ELR (cell line): ENCODE data around the gene LARGE1.

Experiments used
- DNase-seq: peaks from one replicate; pipeline ENCODE4 v3.0.0-alpha.2; 2015; ENCODE audit warnings: low read depth

LARGE1 gene

DNA sequence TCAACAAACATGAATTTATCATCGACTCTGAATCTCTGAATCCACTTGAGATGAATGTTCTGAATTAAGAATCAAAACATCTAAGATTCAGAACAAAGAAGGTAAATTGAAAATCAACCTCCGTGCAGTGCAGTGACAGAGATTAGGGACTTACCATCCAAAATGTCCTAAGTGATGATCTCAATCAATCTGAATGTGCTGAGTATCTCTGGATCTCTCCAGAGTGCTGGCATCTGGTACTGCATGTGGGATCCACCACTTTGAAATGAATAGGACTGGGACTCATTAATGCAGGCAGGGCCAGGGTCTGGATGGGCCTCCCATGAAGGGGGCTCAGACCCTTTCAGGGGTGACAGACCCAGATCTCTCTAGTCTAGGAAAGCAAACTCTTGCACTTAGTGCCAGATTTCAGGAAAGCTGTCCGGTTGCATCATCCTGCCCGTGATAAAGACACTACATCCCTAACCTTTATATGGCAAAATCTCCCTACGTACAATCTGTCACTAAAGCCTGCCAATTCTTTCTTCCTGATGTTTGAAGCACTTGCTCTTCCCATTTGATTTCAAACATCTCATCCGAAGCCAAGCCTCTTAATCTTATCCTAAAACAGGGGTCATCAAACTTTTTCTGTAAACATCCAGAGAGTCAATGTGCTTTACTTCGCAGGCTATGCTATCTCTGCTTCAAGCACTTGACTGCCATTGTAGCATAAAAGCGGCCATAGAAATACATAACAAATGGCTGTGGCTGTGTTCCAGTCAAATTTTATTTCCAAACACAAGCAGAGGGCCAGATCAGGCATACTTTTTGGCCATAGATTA, 263.3 kb downstream of the LARGE1 start:
- DNase-seq = no peak

GRCh38 chr22:33654173-33654895, 265.9 kb downstream of the LARGE1 start:
- no peak for DNase-seq

DNA sequence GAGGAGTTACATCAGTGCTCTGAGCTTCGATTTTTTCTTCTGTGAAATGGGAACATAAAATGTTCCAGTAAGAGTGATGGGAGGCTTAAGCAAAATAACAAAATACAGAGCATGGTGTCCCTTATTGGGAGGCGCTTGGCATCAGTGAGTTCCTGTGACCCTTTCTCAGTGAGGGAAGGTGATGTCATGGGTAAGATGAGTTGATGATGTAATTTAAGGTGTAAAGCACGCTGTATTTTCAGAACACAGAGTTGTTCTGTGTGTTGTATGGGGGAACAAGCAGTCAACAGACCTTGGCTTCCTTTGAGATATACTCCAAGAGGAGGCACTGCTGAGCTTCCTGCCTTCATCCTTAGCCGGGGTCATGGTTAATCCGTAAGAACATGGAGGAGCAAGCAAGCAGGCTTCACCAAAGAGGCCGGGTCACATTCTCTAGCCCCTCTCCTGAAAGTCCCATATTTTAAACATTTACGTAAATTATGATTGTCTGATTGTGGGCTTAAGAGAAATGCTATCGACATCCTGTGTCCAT, 266.7 kb downstream of the LARGE1 start:
- no peak for DNase-seq

GRCh38 chr22:33652615-33653014, 267.7 kb downstream of the LARGE1 start:
- no peak for DNase-seq

GRCh38 chr22:33650244-33650643, 270.0 kb downstream of the LARGE1 start:
- no peak for DNase-seq

- no peak for DNase-seq
Observed at GRCh38 chr22:33648478-33648877, 271.8 kb downstream of the LARGE1 start.

DNA sequence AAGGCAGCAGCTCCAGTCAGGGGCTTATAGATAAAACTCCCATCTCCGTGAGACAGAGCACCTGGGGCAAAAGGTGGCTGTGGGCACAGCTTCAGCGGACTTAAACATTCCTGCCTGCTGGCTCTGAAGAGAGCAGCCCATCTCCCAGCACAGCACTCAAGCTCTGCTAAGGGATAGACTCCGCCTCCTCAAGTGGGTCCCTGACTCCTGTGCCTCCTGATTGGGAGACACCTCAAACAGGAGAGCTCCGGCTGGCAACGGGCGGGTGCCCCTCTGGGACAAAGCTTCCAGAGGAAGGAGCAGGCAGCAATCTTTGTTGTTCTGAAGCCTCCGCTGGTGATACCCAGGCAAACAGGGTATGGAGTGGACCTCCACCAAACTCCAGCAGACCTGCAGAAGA, 279.4 kb downstream of the LARGE1 start:
- DNase-seq = no peak

DNA sequence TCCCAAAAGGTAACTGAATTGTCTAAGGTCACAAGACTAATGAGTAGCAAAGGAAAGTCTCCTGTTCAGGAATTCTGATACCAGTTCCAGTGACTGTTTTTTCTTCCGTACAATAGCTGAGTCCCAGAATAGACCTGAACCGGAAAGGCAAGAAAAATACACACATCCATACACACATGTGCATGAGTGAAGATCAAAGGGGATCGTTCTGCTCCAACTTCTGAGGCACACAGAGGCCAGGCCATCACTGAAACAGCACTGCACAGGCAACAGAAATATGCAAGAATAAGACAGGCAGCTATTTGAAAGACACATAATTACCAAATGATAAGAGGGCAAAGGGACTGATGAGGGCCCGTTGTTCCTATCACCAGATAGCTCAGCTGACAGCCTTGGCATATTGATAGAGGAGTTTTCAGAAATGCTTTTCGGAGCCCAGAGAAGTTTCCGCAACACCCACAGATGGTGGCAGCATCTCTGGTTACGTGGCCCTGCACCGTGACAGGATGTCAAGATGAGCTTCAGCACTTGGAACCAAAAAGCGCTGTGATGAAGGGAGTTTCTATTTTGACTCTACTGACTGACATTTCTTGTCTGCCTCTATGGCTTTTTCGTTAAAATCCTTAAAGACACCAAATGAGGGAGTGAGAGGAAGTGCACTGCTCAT, 280.6 kb downstream of the LARGE1 start:
- no peak for DNase-seq

DNA sequence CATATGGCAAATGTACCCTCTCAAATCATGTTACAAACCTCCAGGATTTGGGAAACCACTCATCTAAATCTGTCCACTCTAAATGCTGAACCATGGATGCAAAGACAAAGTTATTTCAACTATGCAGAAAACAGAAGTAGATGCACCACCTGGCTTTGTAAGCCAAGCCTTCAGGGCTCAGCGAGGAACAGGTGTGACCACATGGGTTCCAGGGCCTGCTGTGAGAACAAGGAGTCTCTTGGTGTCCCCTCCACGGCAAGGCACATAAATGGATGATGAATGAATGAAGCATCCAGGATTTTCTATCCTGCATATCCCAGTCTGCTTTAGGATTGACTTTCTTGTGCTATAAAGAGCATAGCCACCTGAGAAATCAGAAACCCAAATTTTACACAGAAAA, 284.5 kb downstream of the LARGE1 start:
- no peak for DNase-seq

GRCh38 chr22:33631777-33632176, 288.5 kb downstream of the LARGE1 start:
- DNase-seq = no peak

DNA sequence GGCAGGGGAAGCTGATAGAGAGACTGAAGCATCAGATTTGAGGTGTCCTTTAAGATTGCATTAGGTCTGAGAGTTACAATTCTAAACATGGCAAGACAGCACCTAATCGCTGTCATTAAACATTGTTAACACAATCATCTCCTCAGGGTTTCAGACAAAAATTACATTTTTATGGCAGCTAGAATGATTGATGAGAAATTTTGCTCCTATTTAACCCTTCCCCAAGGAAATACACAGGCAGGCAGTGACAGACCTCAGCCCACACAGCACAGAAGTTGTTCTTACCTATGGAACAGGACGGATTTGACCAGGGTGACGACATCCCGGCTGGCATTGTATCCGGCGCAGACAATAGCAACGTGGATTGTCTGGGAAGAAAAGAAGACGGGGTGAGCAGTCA, 294.3 kb downstream of the LARGE1 start:
- DNase-seq = no peak

GRCh38 chr22:33620085-33620484, 300.2 kb downstream of the LARGE1 start:
- no peak for DNase-seq

- DNase-seq = no peak
Observed at GRCh38 chr22:33606504-33606903, 313.8 kb downstream of the LARGE1 start.

- DNase-seq = no peak
Observed at GRCh38 chr22:33605666-33606065, 314.6 kb downstream of the LARGE1 start.

- DNase-seq = no peak
Observed at GRCh38 chr22:33605221-33605620, 315.1 kb downstream of the LARGE1 start.

- DNase-seq = no peak
Observed at GRCh38 chr22:33601062-33601461, 319.2 kb downstream of the LARGE1 start.

DNA sequence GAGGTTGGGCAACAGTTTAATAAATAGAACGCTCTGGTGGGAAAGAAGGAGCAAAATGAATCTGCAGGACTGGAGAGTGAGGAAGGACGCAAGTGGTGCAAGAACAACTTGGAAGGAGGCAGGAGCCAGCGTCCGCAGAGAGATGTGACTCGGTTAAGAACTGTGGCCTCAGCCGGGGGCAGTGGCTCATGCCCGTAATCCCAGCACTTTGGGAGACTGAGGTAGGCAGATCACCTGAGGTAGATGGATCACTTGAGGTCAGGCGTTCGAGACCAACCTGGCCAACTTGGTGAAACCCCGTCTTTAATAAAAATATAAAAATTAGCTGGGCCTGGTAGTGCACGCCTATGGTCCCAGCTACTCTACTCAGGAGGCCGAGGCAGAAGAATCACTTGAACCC, 319.7 kb downstream of the LARGE1 start:
- no peak for DNase-seq

DNA sequence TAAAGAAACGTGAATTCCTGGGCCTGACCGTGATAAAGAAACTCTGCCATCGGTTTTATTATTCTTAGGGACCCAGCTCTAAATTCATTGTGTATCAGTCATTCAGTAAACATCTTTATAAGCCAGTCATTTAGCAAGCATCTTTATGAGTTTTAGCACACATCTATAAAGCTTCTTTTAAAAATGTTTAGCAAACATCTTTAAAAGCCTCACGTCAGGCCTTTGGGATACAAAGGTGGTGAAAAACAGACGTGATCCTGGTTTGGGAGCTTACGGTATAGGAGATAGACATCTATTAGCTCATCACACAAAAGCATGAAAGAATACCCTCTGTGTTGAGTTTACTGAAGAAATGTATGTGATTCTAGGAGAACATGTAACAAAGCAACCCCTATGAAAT, 320.2 kb downstream of the LARGE1 start:
- no peak for DNase-seq

DNA sequence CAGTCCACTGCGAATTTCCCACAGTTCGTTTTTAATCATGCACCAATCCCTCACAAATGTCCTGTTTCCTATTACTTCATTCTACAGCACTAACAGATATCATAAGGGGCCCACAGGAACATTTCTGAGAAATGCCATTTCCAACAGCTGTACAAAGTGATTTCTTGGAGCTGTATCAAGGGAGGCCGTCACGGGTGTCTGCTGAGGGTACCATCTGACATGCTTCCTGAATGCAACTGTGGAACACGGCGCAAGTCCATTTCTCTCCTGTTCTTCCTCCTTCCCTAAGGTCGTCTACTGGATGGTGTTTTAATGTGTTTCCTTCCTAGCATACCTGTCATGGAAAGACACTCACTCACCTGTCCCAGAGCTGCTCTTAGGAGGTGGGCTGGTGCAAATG, 320.7 kb downstream of the LARGE1 start:
- DNase-seq = no peak

DNA sequence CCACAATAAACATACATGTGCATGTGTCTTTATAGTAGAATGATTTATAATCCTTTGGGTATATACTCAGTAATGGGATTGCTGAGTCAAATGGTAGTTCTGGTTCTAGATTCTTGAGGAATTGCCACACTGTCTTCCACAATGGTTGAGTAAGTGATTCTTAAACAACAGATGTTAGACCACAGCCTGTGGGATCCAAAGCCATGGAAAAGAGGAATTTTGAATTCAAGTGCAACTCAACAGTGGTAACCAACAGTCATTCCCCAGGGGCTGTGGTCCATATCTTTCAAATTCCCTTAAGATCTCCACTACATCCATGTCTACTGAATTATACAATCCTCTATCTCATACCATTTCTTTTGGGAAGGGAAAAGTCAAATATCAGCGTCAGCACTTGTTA, 321.5 kb downstream of the LARGE1 start:
- DNase-seq = no peak

DNA sequence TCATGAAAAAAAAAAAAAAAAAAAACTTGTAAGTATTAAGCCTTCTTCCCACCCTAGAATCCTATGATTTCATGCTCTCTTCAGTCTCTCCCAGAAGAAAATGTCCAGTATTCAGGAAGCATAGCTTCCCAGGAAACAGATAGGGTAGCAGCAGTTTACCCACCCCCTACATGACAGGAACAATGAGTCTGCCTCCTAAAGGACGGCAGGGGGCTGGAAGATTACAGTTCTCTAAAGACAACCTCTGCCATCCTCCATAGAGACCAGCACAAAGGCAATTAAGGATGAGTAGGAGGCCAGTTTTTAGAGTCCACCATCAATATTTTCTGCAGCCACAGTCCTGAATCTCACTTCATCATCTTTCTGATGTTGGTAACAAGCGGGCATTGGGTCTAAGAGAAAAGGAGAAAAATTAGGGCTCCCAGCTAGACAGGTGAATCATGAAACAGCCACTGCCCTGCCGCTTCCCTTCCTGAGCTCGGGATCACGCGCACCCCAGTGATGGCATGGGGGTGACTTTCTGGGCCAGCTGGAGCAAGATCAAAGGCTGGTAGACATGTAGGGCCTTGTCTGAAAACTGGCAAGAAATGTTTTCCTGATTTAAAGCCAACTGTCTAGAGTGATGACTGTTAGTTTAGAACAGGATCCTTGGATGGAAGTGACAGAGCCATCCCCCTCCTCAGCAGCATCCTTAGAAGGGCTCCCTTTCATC, 322.8 kb downstream of the LARGE1 start:
- no peak for DNase-seq

DNA sequence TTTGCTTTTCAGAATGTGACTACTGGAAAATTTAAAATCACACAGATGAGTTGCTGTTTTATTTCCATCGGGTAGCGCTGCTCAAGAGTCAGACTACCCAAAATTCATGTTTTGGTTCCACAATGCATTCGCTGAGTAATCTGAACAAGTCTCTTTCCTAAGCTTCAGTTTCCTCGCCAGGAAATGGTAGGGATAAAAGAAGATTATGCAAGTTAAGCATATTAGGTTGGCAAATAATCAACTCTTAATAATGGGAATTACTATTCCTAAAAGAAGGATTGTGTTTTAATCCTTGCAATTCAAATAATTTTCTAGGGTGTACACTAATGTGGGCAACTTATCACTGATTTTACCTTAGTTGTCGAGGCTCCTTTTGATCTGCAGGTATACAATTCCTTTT, 326.5 kb downstream of the LARGE1 start:
- DNase-seq = no peak
